SU-DHL-6 (cell line): ENCODE data around the gene TIMELESS.

Source experiments
- EZH2phosphoT487 ChIP-seq: fragments of 200-600 bp; sonication (generic), shearing (Covaris generic); conservative IDR thresholded peaks from 2 replicates; pipeline ENCODE4 v1.6.1; 2018; ENCODE audit warnings: mild to moderate bottlenecking, antibody characterized with exemption, low read length, moderate library complexity, mixed read lengths
- TF ChIP-seq, protein P1 (sequence below): fragments of 200-600 bp; sonication (generic); IDR thresholded peaks from one replicate; pipeline ENCODE4 v1.5.1; 2017; ENCODE audit warnings: antibody characterized with exemption, mild to moderate bottlenecking, low read length, moderate library complexity; ENCODE audit not compliant: insufficient read depth, poor library complexity, severe bottlenecking

DNA sequence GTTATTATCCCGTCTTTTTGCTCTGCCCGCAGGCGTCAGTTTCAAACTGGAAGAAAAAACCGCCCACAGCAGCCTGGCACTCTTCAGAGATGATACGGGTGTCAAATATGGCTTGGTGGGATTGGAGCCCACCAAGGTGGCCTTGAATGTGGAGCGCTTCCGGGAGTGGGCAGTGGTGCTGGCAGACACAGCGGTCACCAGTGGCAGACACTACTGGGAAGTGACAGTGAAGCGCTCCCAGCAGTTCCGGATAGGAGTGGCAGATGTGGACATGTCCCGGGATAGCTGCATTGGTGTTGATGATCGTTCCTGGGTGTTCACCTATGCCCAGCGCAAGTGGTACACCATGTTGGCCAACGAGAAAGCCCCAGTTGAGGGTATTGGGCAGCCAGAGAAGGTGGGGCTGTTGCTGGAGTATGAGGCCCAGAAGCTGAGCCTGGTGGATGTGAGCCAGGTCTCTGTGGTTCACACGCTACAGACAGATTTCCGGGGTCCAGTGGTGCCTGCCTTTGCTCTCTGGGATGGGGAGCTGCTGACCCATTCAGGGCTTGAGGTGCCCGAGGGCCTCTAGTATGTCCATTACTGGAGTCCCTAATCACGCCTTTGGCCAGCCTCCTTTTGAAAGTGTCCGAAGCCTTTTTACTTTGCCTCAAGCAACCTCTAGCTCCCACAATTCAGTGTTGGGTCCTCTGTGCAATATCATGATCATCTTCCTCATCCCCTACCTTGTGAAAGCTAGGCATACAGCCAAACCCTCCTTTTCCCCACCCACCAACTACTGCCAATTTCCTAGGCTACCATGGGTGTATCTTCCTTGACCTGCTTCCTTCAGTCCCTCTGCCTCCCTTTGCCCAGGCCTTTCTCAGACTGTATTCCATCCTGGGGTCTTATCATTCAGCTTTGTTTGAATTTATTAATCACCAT, 20.0 kb upstream of the TIMELESS start:
- TF ChIP-seq, protein P1, sequence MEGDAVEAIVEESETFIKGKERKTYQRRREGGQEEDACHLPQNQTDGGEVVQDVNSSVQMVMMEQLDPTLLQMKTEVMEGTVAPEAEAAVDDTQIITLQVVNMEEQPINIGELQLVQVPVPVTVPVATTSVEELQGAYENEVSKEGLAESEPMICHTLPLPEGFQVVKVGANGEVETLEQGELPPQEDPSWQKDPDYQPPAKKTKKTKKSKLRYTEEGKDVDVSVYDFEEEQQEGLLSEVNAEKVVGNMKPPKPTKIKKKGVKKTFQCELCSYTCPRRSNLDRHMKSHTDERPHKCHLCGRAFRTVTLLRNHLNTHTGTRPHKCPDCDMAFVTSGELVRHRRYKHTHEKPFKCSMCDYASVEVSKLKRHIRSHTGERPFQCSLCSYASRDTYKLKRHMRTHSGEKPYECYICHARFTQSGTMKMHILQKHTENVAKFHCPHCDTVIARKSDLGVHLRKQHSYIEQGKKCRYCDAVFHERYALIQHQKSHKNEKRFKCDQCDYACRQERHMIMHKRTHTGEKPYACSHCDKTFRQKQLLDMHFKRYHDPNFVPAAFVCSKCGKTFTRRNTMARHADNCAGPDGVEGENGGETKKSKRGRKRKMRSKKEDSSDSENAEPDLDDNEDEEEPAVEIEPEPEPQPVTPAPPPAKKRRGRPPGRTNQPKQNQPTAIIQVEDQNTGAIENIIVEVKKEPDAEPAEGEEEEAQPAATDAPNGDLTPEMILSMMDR: no peak
- TF ChIP-seq EZH2phosphoT487: no peak
